Bronchial epithelial cell (primary cell): ENCODE measurements around the gene WDR48. TPM values are rescaled to one million over a fixed set of nuclear protein-coding genes. Genes with fewer than 3 reads are reported as not detected.

Experiments used
- DNase-seq: peaks from one replicate; pipeline ENCODE4 v3.0.0-alpha.2; 2010; ENCODE audit warnings: low read depth
- FAIRE-seq: peaks from 2 replicates; lab custom pipeline; 2011; peaks lifted over from hg19 to GRCh38; lab: Jason Lieb, UNC
- H3K27me3 ChIP-seq: 2 replicates; pipeline ENCODE4 v1.5.1; 2011; ENCODE audit warnings: low read length; ENCODE audit not compliant: control insufficient read depth, insufficient read depth
- H3K36me3 ChIP-seq: 2 replicates; pipeline ENCODE4 v1.5.1; 2011; ENCODE audit warnings: low read length; ENCODE audit not compliant: control insufficient read depth, insufficient read depth
- H3K4me3 ChIP-seq: 2 replicates; pipeline ENCODE4 v1.5.1; 2011; ENCODE audit warnings: mild to moderate bottlenecking, low read depth, low read length, control low read depth
- CTCF ChIP-seq: IDR thresholded peaks from 2 replicates; pipeline ENCODE4 v1.5.1; 2011; ENCODE audit warnings: mild to moderate bottlenecking, moderate library complexity, low read length, control low read depth, inconsistent platforms; ENCODE audit not compliant: insufficient read depth, severe bottlenecking
- total RNA-seq: library from RNA; depleted of rRNA; stranded (reverse); fragments of >200 nt; gene quantifications from 2 replicates; pipeline ENCODE4 v1.2.1, GENCODE V29; 2014

Gene WDR48
- total RNA-seq, 1 donor from 2014 or later = 20.0 TPM

- Histone ChIP-seq H3K4me3 (no peak overlapping the region), H3K27me3 (no peaks in the 10 kb centered on the region), H3K36me3 (peaks cover 15% of the 10 kb centered on the region)
- DNase-seq (no peak), FAIRE-seq (no peak)
- TF ChIP-seq CTCF = no peak
Measured at GRCh38 chr3:39139442-39139841, 87.6 kb downstream of the WDR48 start.

DNA sequence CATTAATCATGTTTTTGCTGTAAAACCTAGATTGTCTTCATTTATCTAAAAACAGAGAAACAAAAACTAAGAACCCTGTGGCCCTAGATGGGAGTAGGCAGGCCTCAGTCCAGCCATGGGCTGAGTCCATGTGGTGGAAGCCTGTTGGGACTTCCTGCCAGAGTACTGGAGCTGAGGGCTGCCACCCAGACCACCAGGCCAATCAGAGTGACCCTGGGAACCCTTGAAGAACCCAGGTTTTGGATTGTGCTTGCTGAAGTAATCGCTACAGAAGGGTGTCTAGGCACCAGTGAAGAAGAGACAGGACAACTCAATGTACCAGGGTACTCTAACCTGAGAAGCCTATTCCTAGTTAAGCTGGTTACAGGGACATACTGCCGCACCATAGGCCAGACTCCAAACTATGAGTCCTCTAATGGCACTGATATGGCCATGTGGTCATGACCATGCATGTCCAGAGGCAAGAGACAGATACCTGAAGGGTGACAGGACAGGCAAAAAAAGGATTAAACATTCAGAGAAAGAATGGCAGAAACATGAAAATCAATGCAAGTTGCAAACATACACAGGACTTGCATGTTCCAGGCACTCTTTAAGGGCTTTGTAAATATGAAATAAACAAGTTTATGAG is 88.6 kb downstream of the WDR48 start:
- DNase-seq (peak; percentile 66), FAIRE-seq (peak; percentile 55)
- Histone ChIP-seq H3K27me3 (no peaks in the 10 kb centered on the region), H3K36me3 (peaks cover 20% of the 10 kb centered on the region), H3K4me3 (no peak overlapping the region)
- TF ChIP-seq CTCF = no peak

DNA sequence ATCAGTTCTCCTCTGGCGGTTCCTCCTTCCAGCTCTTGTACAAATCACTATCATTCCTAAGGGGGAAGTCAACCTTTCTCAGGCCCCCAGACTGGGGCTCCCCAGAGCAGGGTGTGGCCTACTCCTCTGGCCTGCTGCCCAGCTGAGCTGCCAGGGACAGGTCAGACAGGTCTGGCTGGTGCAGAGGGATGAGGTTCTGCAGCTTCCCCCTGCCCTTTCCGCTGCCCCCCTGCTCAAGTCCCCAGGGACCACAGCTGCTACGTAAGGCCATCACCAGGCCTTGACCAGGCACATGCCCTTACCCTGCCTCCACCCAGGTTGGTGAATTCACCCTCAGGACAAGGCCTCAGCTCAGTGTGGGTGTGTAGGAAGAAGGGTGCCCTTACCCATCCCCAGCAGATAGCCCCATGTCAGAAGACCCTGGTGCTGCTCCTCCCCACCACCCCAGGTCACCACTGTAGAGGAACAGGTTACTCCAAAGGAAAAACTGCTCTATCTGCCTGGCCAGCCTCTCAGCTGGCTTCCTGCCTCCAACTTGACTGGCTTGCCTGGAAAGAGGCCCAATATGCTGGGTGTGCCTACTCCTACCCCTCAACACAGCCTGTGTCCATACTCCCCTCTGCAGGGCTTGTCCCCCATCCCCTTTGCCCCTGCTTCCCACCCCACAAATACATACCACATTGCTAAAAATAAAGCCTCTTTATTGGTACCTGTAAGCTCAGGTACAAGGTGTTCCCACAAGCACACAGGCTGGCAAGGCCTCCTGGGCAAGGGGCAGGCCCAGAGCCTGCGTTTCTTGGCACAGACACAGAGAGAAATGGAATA is 89.6 kb downstream of the WDR48 start:
- no peak for TF ChIP-seq CTCF
- no peak for FAIRE-seq
- peak; percentile 85 for DNase-seq
- Histone ChIP-seq H3K27me3 (no peaks in the 10 kb centered on the region), H3K36me3 (peaks cover 25% of the 10 kb centered on the region), H3K4me3 (no peak overlapping the region)

- no peak for TF ChIP-seq CTCF
- Histone ChIP-seq H3K36me3 (peaks cover 27% of the 10 kb centered on the region), H3K4me3 (no peak overlapping the region), H3K27me3 (no peaks in the 10 kb centered on the region)
- DNase-seq (no peak), FAIRE-seq (no peak)
Measured at GRCh38 chr3:39142067-39142466, 90.3 kb downstream of the WDR48 start.

DNA sequence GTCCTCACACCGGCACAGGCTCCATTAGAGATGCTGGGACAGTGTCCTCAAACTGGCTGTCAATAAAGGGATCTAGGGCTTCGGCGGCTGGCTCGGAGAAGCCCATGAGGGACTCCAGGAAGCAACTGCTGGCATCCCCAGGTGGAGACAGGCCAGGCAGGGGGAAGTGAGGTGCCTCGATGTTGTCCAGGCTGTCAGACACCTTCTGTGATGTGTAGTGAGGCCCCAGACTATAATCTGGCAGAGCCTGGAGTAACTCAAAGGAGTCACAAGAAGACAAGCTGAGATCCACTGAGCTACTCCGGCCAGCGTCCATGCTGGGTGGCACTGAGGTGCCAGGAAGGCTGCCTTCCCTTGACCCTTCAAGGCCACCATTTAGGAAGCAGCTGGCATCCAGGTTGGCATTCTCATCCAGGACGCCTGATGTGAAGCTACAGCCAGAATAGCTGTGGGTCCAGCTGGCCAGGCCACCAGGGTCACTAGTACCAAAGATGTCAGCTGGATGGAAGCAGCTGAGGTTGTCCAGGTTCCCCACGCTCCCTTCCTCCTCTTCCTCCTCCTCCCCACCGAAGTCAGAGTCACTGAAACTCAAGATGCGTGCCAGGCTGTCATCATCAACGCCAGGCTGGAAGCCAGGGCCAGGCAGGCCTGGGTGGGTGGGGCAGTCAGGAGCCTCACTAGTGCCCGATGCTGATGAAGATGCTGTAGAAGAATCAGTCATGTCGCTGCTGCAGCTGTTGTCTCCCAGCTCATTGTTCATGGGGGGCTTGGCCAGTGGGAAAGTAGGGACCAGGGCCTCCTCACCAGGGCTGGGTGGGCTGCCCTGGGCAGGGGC is 91.5 kb downstream of the WDR48 start:
- no peak for DNase-seq
- no peak overlapping the region for H3K4me3 ChIP-seq
- TF ChIP-seq CTCF = no peak
- H3K27me3 ChIP-seq = no peaks in the 10 kb centered on the region
- H3K36me3 ChIP-seq = peaks cover 27% of the 10 kb centered on the region
- no peak for FAIRE-seq
